ENCODE measurements around the gene PDE10A.
A peak's percentile ranks its signal among the peaks of the same experiment; 100 is the strongest.

GRCh38 chr6:165689699-165690098 is 26.7 kb upstream of the PDE10A start:
- TF ChIP-seq POLR2A (IDR thresholded peaks at IDR 0.05; ENCODE audit: extremely low read depth, insufficient read length) (no peak), CTCF (IDR thresholded peaks at IDR 0.05; ENCODE audit: low read depth, low read length) (peak; percentile 4), MAX (IDR thresholded peaks at IDR 0.05; ENCODE audit: low read depth, low read length) (no peak), MYC (IDR thresholded peaks at IDR 0.05; ENCODE audit: low read depth, low read length) (no peak)

All from NB4 (cell line).